WI38 (cell line): ENCODE measurements around the gene PI4K2B.
"Not testable (repeated sequence)": the region's sequence is repeated elsewhere in the genome, so short reads cannot be mapped to it uniquely, and the experiment has no call there.

Experiments
- H3K4me3 ChIP-seq: 2 replicates; pipeline ENCODE4 v1.5.1; 2011; ENCODE audit warnings: low read depth, mild to moderate bottlenecking, control low read depth, low read length
- CTCF ChIP-seq: IDR thresholded peaks from 2 replicates; pipeline ENCODE4 v1.5.1; 2012; ENCODE audit warnings: low read depth, mild to moderate bottlenecking, control low read depth, low read length

The PI4K2B gene

GRCh38 chr4:25212822-25213221 lies 21.0 kb upstream of the PI4K2B start:
- TF ChIP-seq CTCF, result no peak
- no peak overlapping the region for H3K4me3 ChIP-seq

DNA sequence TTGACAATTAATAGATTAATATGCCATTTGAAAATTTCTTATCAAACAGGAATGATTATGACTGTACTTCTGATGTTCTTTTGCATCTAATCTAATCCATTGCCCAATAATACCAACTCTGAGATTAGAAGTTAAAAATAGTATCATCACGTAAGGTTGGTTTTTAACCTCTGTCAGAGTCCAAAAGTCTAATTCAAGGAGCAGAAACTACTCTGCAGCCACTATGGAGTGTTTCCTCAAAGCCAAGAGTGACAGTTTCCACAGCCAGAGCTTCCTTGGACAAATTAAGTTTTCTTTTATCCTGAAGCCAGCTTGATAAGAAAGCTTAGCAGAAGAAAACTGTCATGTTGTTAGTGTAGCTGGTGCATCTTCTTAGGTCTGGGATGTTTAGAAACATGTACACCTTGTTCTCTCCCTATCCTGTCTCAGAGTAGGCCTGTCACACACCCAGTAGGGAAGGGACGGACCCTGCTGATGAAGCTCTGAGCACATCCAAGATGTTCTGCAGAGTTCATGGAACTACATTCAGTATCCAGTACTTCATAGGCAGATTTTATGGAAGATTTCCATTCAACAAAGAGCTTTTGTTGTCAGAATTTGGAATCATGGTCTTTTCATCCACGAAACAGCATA lies 20.4 kb upstream of the PI4K2B start:
- TF ChIP-seq CTCF, result no peak
- H3K4me3 ChIP-seq, result no peak overlapping the region

GRCh38 chr4:25214750-25215149 lies 19.1 kb upstream of the PI4K2B start:
- H3K4me3 ChIP-seq, result not testable (repeated sequence)

DNA sequence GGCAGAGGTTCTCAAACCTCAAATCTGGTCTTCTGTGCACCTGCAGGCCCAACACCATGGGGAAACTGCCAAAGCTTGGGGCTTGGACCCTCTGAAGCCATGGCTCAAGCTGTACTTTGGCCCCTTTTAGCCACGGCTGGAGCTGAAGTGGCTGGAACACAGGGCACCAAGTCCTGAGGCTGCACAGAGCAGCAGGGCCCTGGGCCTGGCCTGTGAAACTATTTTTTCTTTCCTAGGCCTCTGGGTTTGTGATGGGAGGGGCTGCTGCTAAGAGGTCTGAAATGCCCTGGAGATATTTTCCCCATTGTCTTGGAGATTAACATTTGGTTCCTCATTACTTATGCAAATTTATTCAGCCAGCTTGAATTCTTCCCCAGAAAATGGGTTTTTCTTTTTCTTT lies 18.3 kb upstream of the PI4K2B start:
- H3K4me3 ChIP-seq, result no peak overlapping the region

GRCh38 chr4:25221377-25221776 lies 12.5 kb upstream of the PI4K2B start:
- no peak overlapping the region for H3K4me3 ChIP-seq
- TF ChIP-seq CTCF, result no peak

More for the DNA sequence above, 18.3 kb upstream of the PI4K2B start:
- no peak for TF ChIP-seq CTCF

DNA sequence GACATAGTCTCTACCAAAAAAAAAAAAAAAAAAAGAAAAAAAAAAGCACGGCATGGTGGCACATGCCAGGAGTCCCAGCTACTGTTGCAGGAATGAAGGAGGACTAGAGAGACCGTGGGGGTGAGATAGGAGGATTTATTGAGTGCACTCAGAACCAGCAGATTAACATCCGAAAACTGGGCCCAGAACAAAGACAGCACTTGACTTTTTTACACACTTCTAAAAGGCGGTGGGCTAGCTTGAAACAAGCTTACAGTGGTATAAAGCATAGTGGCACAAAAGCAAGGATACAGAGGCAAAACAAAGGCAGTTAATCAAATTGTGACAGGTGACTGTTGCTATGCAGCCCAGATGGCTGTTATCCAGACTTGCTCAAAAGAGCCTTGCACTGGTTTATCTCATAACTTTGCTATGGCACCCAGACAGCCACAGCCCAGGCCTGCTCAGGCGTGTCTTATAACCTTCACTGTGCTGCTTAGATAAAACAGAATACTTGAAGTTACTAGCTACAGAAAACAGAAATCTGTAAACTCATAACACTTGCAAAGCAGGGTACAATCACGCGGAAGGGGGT lies 9.9 kb upstream of the PI4K2B start:
- TF ChIP-seq CTCF, result no peak
- H3K4me3 ChIP-seq, result no peak overlapping the region

DNA sequence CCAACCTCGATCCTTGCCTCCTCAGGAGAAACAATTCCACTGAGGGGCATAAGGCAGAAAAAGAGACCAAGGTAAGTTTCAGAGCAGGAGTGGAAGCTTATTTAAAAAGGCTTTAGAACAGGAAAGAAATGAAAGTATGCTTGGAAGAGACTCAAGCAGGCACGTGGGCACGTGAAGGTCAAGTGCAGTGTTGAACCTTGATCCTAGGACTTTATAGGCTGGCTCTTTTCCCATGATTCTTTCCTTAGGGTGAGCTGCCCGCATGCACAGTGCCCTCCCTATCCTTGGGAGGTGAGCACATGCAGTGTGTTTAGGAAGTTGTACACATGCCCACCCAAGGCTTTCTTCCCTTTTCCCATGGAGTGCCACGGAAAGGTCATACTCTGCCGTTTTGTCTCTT lies 4.0 kb upstream of the PI4K2B start:
- no peak for TF ChIP-seq CTCF
- H3K4me3 ChIP-seq, result no peak overlapping the region

DNA sequence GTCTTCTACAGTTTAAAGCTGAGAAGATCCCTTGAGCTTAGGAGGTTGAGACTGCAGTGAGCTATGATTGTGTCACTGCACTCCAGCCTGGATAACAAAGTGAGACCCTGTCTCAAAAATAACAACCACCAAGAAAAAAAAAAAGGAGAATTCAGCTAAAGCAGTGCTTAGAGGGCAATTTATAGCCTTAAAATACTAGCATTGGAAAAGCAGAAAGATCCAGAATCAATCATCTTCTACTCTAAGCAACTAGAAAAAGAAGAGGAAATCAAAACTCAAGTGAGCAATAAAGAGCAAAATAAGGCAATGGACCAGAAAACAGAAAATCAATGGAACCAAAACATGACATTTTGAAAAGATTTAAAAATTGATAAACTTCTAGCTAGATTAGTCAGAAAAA lies 639 bp upstream of the PI4K2B start:
- TF ChIP-seq CTCF, result no peak
- peak overlapping the region; percentile 74 for H3K4me3 ChIP-seq
